ENCODE results near the gene RNF227.
"Not testable (repeated sequence)": the region's sequence is repeated elsewhere in the genome, so short reads cannot be mapped to it uniquely, and the experiment has no call there.

Gene RNF227

DNA sequence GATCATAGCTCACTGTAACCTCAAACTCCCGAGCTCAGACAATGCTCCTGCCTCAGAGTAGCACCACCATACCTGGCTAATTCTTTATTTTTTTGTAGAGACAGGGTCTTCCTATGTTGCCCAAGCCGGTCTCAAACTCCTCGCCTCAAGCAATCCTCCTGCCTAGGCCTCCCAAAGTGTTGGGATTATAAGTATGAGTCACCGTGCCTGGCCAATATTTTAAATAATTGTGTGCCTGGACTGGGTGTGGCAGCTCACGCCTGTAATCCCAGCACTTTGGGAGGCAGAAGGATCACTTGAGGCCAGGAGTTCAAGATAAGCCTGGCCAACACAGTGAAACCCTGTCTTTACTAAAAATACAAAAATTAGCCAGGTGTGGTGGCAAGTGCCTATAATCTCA, 51.7 kb downstream of the RNF227 start:
- not testable (repeated sequence) for DNase-seq (ENCODE audit: low read depth)

Data from stimulated activated CD4-positive, alpha-beta T cell treated with anti-CD3 and anti-CD28 coated beads, Interleukin-2, amount 100 ng/mL, for 4 hours (primary cell).